Astrocyte (in vitro differentiated cells and primary cell): ENCODE data around the gene PLEKHM3. TPM values are rescaled to one million over a fixed set of nuclear protein-coding genes. Genes with fewer than 3 reads are reported as not detected.

Source experiments
- DNase-seq: peaks from one replicate; pipeline ENCODE4 v3.0.0-alpha.2; 2010; ENCODE audit warnings: low read depth
- FAIRE-seq: peaks from 2 replicates; lab custom pipeline; 2011; peaks lifted over from hg19 to GRCh38; lab: Jason Lieb, UNC
- H2AFZ ChIP-seq: 2 replicates; pipeline ENCODE4 v1.6.0; 2012; ENCODE audit warnings: low read depth, low read length, inconsistent platforms
- H3K27ac ChIP-seq: 2 replicates; pipeline ENCODE4 v1.5.1; 2011; ENCODE audit warnings: low read depth, low read length, inconsistent platforms
- H3K27me3 ChIP-seq: 2 replicates; pipeline ENCODE4 v1.6.0; 2011; ENCODE audit warnings: low read length, inconsistent platforms; ENCODE audit not compliant: insufficient read depth
- H3K36me3 ChIP-seq: 2 replicates; pipeline ENCODE4 v1.5.1; 2011; ENCODE audit warnings: low read length, inconsistent platforms; ENCODE audit not compliant: insufficient read depth
- H3K4me1 ChIP-seq: 2 replicates; pipeline ENCODE4 v1.5.1; 2011; ENCODE audit warnings: low read length, inconsistent platforms; ENCODE audit not compliant: insufficient read depth
- H3K4me2 ChIP-seq: 2 replicates; pipeline ENCODE4 v1.6.0; 2012; ENCODE audit warnings: low read length, inconsistent platforms
- H3K4me3 ChIP-seq: 2 replicates; pipeline ENCODE4 v1.5.1; 2011; ENCODE audit warnings: low read depth, mild to moderate bottlenecking, low read length, inconsistent platforms; ENCODE audit not compliant: insufficient read depth
- H3K79me2 ChIP-seq: 2 replicates; pipeline ENCODE4 v1.6.0; 2012; ENCODE audit warnings: mild to moderate bottlenecking, low read length, inconsistent platforms; ENCODE audit not compliant: insufficient read depth
- H3K9ac ChIP-seq: 2 replicates; pipeline ENCODE4 v1.6.0; 2012; ENCODE audit warnings: mild to moderate bottlenecking, low read length, inconsistent platforms
- H3K9me3 ChIP-seq: 2 replicates; pipeline ENCODE4 v1.5.1; 2012; ENCODE audit warnings: low read depth, mild to moderate bottlenecking, low read length, inconsistent platforms; ENCODE audit not compliant: insufficient read depth
- H4K20me1 ChIP-seq: 2 replicates; pipeline ENCODE4 v1.6.0; 2012; ENCODE audit warnings: low read length, inconsistent platforms; ENCODE audit not compliant: insufficient read depth
- H3K27ac Mint-ChIP-seq: one replicate; pipeline ENCODE4 v1.8.0; 2021; ENCODE audit warnings: mild to moderate bottlenecking, mixed read lengths; ENCODE audit not compliant: unreplicated experiment
- H3K27me3 Mint-ChIP-seq: one replicate; pipeline ENCODE4 v1.8.0; 2021; ENCODE audit warnings: low read depth, mixed read lengths; ENCODE audit not compliant: unreplicated experiment
- H3K36me3 Mint-ChIP-seq: one replicate; pipeline ENCODE4 v1.8.0; 2021; ENCODE audit warnings: low read depth, mixed read lengths; ENCODE audit not compliant: unreplicated experiment
- H3K4me1 Mint-ChIP-seq: one replicate; pipeline ENCODE4 v1.8.0; 2021; ENCODE audit warnings: low read depth, mixed read lengths; ENCODE audit not compliant: unreplicated experiment
- H3K4me3 Mint-ChIP-seq: one replicate; pipeline ENCODE4 v1.8.0; 2021; ENCODE audit warnings: mild to moderate bottlenecking, moderate library complexity, mixed read lengths; ENCODE audit not compliant: unreplicated experiment
- H3K9me3 Mint-ChIP-seq: one replicate; pipeline ENCODE4 v1.8.0; 2021; ENCODE audit warnings: mild to moderate bottlenecking, mixed read lengths; ENCODE audit not compliant: unreplicated experiment
- CTCF ChIP-seq: IDR thresholded peaks from 2 replicates; pipeline ENCODE4 v1.5.1; 2011; ENCODE audit warnings: low read depth, mild to moderate bottlenecking, inconsistent platforms, low read length, moderate library complexity; ENCODE audit not compliant: insufficient read depth
- EZH2 ChIP-seq: IDR thresholded peaks from 2 replicates; pipeline ENCODE4 v1.6.1; 2012; ENCODE audit warnings: mild to moderate bottlenecking, low read length, inconsistent platforms; ENCODE audit not compliant: insufficient read depth
- total RNA-seq: library from RNA; stranded (reverse); gene quantifications from 2 replicates; pipeline ENCODE4 v1.2.1, GENCODE V29; 2021

PLEKHM3 gene
- total RNA-seq, 1 donor from 2014 or later = 9.1 TPM

- no peaks in the 10 kb centered on the region for H3K36me3 Mint-ChIP-seq
- H3K4me1 Mint-ChIP-seq = peaks cover 20% of the 10 kb centered on the region
- H3K27me3 Mint-ChIP-seq = no peaks in the 10 kb centered on the region
- H3K9ac ChIP-seq = no peak overlapping the region
- TF ChIP-seq CTCF (no peak), EZH2 (no peak)
- no peak overlapping the region for H2AFZ ChIP-seq
- H3K4me3 ChIP-seq = no peak overlapping the region
- FAIRE-seq = no peak
- DNase-seq = no peak
- no peaks in the 10 kb centered on the region for H3K9me3 ChIP-seq
- H3K27ac ChIP-seq = no peak overlapping the region
- no peaks in the 10 kb centered on the region for H3K27me3 ChIP-seq
- H3K27ac Mint-ChIP-seq = no peak overlapping the region
- no peaks in the 10 kb centered on the region for H3K4me1 ChIP-seq
- no peaks in the 10 kb centered on the region for H4K20me1 ChIP-seq
- no peaks in the 10 kb centered on the region for H3K36me3 ChIP-seq
- H3K79me2 ChIP-seq = no peaks in the 10 kb centered on the region
- H3K9me3 Mint-ChIP-seq = no peaks in the 10 kb centered on the region
- H3K4me2 ChIP-seq = no peak overlapping the region
- no peak overlapping the region for H3K4me3 Mint-ChIP-seq
These were observed 149.7 kb downstream of the PLEKHM3 start for GRCh38 chr2:207875473-207876212.

- Mint-ChIP-seq H3K4me3 (no peak overlapping the region), H3K9me3 (no peaks in the 10 kb centered on the region), H3K27me3 (no peaks in the 10 kb centered on the region), H3K36me3 (no peaks in the 10 kb centered on the region), H3K27ac (no peak overlapping the region), H3K4me1 (peaks cover 33% of the 10 kb centered on the region)
- Histone ChIP-seq H3K79me2 (no peaks in the 10 kb centered on the region), H4K20me1 (no peaks in the 10 kb centered on the region), H2AFZ (no peak overlapping the region), H3K4me3 (no peak overlapping the region), H3K27me3 (no peaks in the 10 kb centered on the region), H3K4me1 (peaks cover 12% of the 10 kb centered on the region), H3K9ac (no peak overlapping the region), H3K9me3 (no peaks in the 10 kb centered on the region), H3K4me2 (no peak overlapping the region), H3K27ac (no peak overlapping the region), H3K36me3 (no peaks in the 10 kb centered on the region)
- FAIRE-seq (no peak), DNase-seq (no peak)
- TF ChIP-seq EZH2 (no peak), CTCF (no peak)
These were observed 151.5 kb downstream of the PLEKHM3 start for GRCh38 chr2:207873794-207874193.

- no peak overlapping the region for H3K4me3 Mint-ChIP-seq
- no peaks in the 10 kb centered on the region for H3K36me3 Mint-ChIP-seq
- DNase-seq (no peak), FAIRE-seq (no peak)
- H3K27ac ChIP-seq = no peak overlapping the region
- H3K4me1 ChIP-seq = peaks cover 12% of the 10 kb centered on the region
- TF ChIP-seq CTCF (no peak), EZH2 (no peak)
- H3K9me3 Mint-ChIP-seq = no peaks in the 10 kb centered on the region
- no peak overlapping the region for H3K4me2 ChIP-seq
- no peak overlapping the region for H2AFZ ChIP-seq
- H3K27me3 Mint-ChIP-seq = no peaks in the 10 kb centered on the region
- H3K9ac ChIP-seq = no peak overlapping the region
- H3K27me3 ChIP-seq = no peaks in the 10 kb centered on the region
- H3K79me2 ChIP-seq = no peaks in the 10 kb centered on the region
- H3K4me1 Mint-ChIP-seq = peaks cover 33% of the 10 kb centered on the region
- no peak overlapping the region for H3K4me3 ChIP-seq
- no peaks in the 10 kb centered on the region for H3K9me3 ChIP-seq
- H4K20me1 ChIP-seq = no peaks in the 10 kb centered on the region
- no peaks in the 10 kb centered on the region for H3K36me3 ChIP-seq
- H3K27ac Mint-ChIP-seq = no peak overlapping the region
These were observed 153.4 kb downstream of the PLEKHM3 start for GRCh38 chr2:207871911-207872310.
